GM18498 (cell line): Measurements from ENCODE around the gene FAM162B.
"Not testable (repeated sequence)": the region's sequence is repeated elsewhere in the genome, so short reads cannot be mapped to it uniquely, and the experiment has no call there.

Experiments used
- ATAC-seq: cut with Tn5 transposase; IDR thresholded peaks from one replicate; pipeline ENCODE4 v1.9.1; 2021; ENCODE audit warnings: mild to moderate bottlenecking, moderate library complexity; ENCODE audit not compliant: unreplicated experiment

FAM162B gene

DNA sequence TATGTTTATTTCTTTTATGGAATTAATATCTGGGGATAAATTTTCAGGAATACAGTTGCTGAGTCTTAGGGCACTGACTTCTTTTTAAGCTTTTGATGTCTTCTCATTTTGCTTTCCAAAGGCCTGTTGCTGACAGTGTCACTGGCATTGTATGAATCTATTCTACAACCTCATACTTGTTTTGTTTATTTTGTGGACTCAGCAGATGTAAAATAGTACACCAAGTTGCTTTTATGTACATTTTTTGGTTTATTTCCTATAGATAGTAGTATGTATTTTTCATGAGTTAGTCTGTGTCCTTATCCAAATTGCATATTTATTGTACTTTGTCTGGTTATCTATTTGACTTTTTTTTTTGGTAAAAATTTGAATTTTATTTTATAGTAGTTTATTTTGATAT, 35.0 kb downstream of the FAM162B start:
- ATAC-seq: no peak

DNA sequence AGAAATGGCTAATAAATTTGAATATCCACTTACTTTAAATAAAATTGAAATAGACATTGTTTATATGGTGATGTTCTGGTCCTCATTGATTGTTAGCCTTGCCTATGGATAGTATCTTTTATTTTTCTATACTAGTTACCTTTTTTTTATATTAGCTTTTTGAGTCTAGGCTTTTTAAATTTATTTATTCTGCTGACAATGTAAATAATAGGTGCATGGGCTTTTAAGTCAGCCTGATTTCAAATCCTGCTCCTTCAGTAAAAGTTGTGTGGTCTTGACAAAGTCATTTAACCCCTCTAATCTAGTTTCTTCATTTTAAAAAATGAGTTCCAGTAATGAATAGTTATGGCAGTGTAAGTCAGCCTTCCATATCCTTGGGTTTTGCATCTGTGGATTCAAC, 38.6 kb downstream of the FAM162B start:
- no peak for ATAC-seq

DNA sequence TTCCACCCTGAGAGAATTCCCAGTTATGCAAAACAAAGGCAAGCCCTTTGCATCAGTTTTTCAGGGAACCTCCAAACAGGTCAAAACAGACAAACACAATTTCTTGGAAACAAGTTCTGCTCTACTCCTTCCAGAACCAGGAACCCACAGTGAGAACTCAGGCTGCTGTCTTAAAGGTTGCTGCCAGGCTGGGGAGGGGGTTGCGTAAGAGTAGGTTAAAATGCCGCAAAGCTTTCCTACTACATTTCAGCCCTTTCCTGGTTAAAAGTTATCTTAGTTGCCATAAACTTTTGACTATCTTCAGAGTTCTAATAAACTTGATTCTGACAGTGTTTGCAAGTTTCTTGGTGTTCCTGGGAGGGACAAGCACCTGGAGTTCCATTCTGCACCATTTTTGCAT, 50.8 kb downstream of the FAM162B start:
- ATAC-seq: no peak

DNA sequence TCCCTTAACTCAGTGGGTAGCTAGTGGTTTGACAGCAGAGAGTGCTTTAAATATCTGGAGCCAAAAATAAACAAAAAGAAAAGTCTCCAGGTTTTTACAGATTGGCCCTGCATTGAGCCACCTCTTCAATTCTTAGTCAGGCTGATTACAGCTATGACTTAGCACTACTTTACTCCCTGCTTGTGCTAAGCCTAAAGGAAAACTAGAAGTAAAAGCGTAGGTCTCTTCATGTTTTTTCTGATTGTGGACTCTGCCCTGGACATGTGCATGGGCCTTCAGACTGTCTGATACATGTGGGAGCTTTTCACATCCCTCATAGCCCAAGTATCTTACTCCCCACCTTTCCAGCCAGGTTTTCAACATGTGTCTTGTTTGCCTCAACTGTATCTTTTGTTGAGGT, 51.2 kb downstream of the FAM162B start:
- ATAC-seq: no peak

DNA sequence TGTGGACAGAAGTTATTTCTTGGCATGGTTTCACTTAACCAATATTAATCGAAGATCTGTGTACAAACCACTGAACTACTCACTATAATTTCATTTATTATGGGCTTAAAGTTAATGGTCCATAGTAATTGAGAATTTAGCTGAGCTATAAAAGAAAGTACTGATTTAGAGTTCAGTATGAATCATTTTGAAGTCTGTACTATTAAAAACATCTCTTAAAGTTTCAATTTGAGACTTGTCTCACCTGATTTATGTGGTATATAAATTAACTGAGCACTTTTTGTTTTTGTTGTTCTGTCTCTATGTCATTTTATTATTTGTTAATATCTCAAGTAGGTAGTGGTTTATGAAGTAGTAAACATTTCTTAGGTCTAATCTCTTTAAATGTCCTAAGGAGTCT, 59.6 kb downstream of the FAM162B start:
- ATAC-seq: no peak

DNA sequence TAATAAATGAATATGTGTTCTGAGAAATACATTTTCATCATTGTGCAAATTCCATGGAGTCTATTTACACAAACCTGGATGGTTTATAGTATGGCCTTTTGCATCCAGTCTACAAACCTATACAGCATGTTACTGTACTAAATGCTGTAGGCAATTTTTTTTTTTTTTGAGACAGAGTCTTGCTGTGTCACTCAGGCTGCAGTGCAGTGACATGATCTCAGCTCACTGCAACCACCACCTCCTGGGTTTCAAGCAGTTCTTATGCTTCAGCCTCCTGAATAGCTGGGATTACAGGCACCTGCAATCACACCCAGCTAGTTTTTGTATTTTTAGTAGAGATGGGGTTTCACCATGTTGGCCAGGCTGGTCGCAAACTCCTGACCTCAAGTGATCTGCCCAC, 61.6 kb downstream of the FAM162B start:
- not testable (repeated sequence) for ATAC-seq
